Muscle of leg (tissue), 11 donors: ENCODE results near the gene DNAH10. TPM values are rescaled to one million over a fixed set of nuclear protein-coding genes. Genes with fewer than 3 reads are reported as not detected.
"Not testable (repeated sequence)": the region's sequence is repeated elsewhere in the genome, so short reads cannot be mapped to it uniquely, and the experiment has no call there.

Experiments used
- DNase-seq: peaks from one replicate; pipeline ENCODE4 v3.0.0; 2013
- H3K27ac ChIP-seq: one replicate; pipeline ENCODE4 v1.5.1; 2013; ENCODE audit warnings: mild to moderate bottlenecking, low read length, control low read depth
- H3K27me3 ChIP-seq: one replicate; pipeline ENCODE4 v1.6.1; 2013; ENCODE audit warnings: low read length; ENCODE audit not compliant: control insufficient read depth, insufficient read depth
- H3K36me3 ChIP-seq: one replicate; pipeline ENCODE4 v1.6.1; 2013; ENCODE audit warnings: low read length; ENCODE audit not compliant: control insufficient read depth, insufficient read depth
- H3K4me1 ChIP-seq: one replicate; pipeline ENCODE4 v1.6.1; 2013; ENCODE audit warnings: low read length; ENCODE audit not compliant: control insufficient read depth, insufficient read depth
- H3K4me3 ChIP-seq: one replicate; pipeline ENCODE4 v1.5.1; 2013; ENCODE audit warnings: low read length, control low read depth
- H3K9me3 ChIP-seq: replicated peaks from 2 replicates; pipeline ENCODE4 v1.6.1; 2013; ENCODE audit warnings: low read depth, low read length; ENCODE audit not compliant: control insufficient read depth
- WGBS: methylation state at CpG from one replicate; pipeline ENCODE4 v1.1.5; 2013; ENCODE audit warnings: missing lambda C conversion rate; ENCODE audit not compliant: insufficient coverage; 5-methylcytosine and 5-hydroxymethylcytosine counted together
- polyA plus RNA-seq, 8 donors: library from polyadenylated mRNA; unstranded; fragments of 120-200 nt; gene quantifications; one replicate each; pipeline versions ENCODE4 v1.2.1 to v1.2.3, GENCODE V29; 2013; ENCODE audit warnings: inconsistent platforms in 1 of 8, low replicate concordance in 1 of 8; ENCODE audit not compliant: insufficient read length in 8 of 8, insufficient read depth in 1 of 8
- total RNA-seq: library from RNA; stranded (reverse); fragments of 120-200 nt; gene quantifications from one replicate; pipeline ENCODE4 v1.2.4, GENCODE V29; 2013

Gene DNAH10
- total and polyA plus RNA-seq, 9 donors = 1.2 to 8.6 (median 1.7) TPM

- 83% methylated on average over 3 of the region's 9 CpGs for WGBS
- Histone ChIP-seq H3K4me3 (no peak overlapping the region), H3K36me3 (no peaks in the 10 kb centered on the region)
These were observed 26.4 kb downstream of the DNAH10 start for GRCh38 chr12:123788541-123788940.

GRCh38 chr12:123789422-123789821 lies 27.3 kb downstream of the DNAH10 start:
- H3K27ac ChIP-seq, H3K4me1 ChIP-seq, DNase-seq, H3K36me3 ChIP-seq, H3K9me3 ChIP-seq, H3K4me3 ChIP-seq, H3K27me3 ChIP-seq: not testable (repeated sequence)
- WGBS = 95% methylated on average over 3 of the region's 8 CpGs

More at GRCh38 chr12:123788541-123788940, 26.4 kb downstream of the DNAH10 start:
- Histone ChIP-seq H3K27me3 (no peaks in the 10 kb centered on the region), H3K27ac (no peak overlapping the region), H3K4me1 (no peaks in the 10 kb centered on the region), H3K9me3 (peaks cover 2% of the 10 kb centered on the region)
- no peak for DNase-seq

GRCh38 chr12:123790905-123791467 lies 28.9 kb downstream of the DNAH10 start:
- no peaks in the 10 kb centered on the region for H3K27me3 ChIP-seq
- H3K9me3 ChIP-seq = peaks cover 2% of the 10 kb centered on the region
- 100% methylated on average over 1 of the region's 4 CpGs for WGBS
- H3K4me1 ChIP-seq = no peaks in the 10 kb centered on the region
- no peak overlapping the region for H3K4me3 ChIP-seq
- DNase-seq = no peak
- no peaks in the 10 kb centered on the region for H3K36me3 ChIP-seq
- H3K27ac ChIP-seq = no peak overlapping the region

GRCh38 chr12:123794027-123794426 lies 31.9 kb downstream of the DNAH10 start:
- H3K4me3 ChIP-seq = no peak overlapping the region
- no peak for DNase-seq
- H3K9me3 ChIP-seq = peaks cover 2% of the 10 kb centered on the region
- WGBS = no CpG with 5 or more reads among the region's 7 CpGs
- no peaks in the 10 kb centered on the region for H3K36me3 ChIP-seq
- no peaks in the 10 kb centered on the region for H3K27me3 ChIP-seq
- H3K4me1 ChIP-seq = no peaks in the 10 kb centered on the region
- H3K27ac ChIP-seq = no peak overlapping the region

GRCh38 chr12:123798518-123798917 lies 36.4 kb downstream of the DNAH10 start:
- Histone ChIP-seq H3K27me3 (peaks cover 3% of the 10 kb centered on the region), H3K27ac (no peak overlapping the region), H3K36me3 (no peaks in the 10 kb centered on the region), H3K4me3 (no peak overlapping the region), H3K4me1 (no peaks in the 10 kb centered on the region), H3K9me3 (no peaks in the 10 kb centered on the region)
- no CpG with 5 or more reads among the region's 2 CpGs for WGBS
- DNase-seq = no peak

GRCh38 chr12:123799227-123799626 lies 37.1 kb downstream of the DNAH10 start:
- Histone ChIP-seq H3K4me3 (no peak overlapping the region), H3K27ac (no peak overlapping the region), H3K9me3 (no peaks in the 10 kb centered on the region), H3K4me1 (no peaks in the 10 kb centered on the region), H3K27me3 (peaks cover 3% of the 10 kb centered on the region), H3K36me3 (no peaks in the 10 kb centered on the region)
- no peak for DNase-seq
- WGBS = 93% methylated on average over 13 of the region's 13 CpGs

GRCh38 chr12:123801573-123802178 lies 39.6 kb downstream of the DNAH10 start:
- Histone ChIP-seq H3K27me3 (peaks cover 3% of the 10 kb centered on the region), H3K9me3 (no peaks in the 10 kb centered on the region), H3K36me3 (no peaks in the 10 kb centered on the region), H3K4me3 (no peak overlapping the region), H3K4me1 (no peaks in the 10 kb centered on the region), H3K27ac (no peak overlapping the region)
- no peak for DNase-seq
- WGBS = 71% methylated on average over 3 of the region's 8 CpGs

GRCh38 chr12:123805173-123805572 lies 43.1 kb downstream of the DNAH10 start:
- no peaks in the 10 kb centered on the region for H3K9me3 ChIP-seq
- no peak overlapping the region for H3K4me3 ChIP-seq
- H3K27ac ChIP-seq = no peak overlapping the region
- no peak for DNase-seq
- WGBS = 79% methylated on average over 8 of the region's 8 CpGs
- no peaks in the 10 kb centered on the region for H3K4me1 ChIP-seq
- H3K36me3 ChIP-seq = no peaks in the 10 kb centered on the region
- peaks cover 2% of the 10 kb centered on the region for H3K27me3 ChIP-seq

GRCh38 chr12:123807002-123807401 lies 44.9 kb downstream of the DNAH10 start:
- DNase-seq = no peak
- Histone ChIP-seq H3K27me3 (peaks cover 2% of the 10 kb centered on the region), H3K9me3 (no peaks in the 10 kb centered on the region), H3K27ac (no peak overlapping the region), H3K4me3 (no peak overlapping the region), H3K36me3 (no peaks in the 10 kb centered on the region), H3K4me1 (no peaks in the 10 kb centered on the region)
- 92% methylated on average over 4 of the region's 4 CpGs for WGBS

GRCh38 chr12:123807670-123808069 lies 45.6 kb downstream of the DNAH10 start:
- peaks cover 2% of the 10 kb centered on the region for H3K27me3 ChIP-seq
- WGBS = 5% methylated on average over 1 of the region's 2 CpGs
- H3K4me3 ChIP-seq = no peak overlapping the region
- no peaks in the 10 kb centered on the region for H3K36me3 ChIP-seq
- no peaks in the 10 kb centered on the region for H3K4me1 ChIP-seq
- DNase-seq = peak; percentile 3
- H3K9me3 ChIP-seq = no peaks in the 10 kb centered on the region
- H3K27ac ChIP-seq = no peak overlapping the region
